GM21619 (cell line): Measurements from ENCODE around the gene OR2A42.
"Not testable (repeated sequence)": the region's sequence is repeated elsewhere in the genome, so short reads cannot be mapped to it uniquely, and the experiment has no call there.

Experiments used
- ATAC-seq: cut with Tn5 transposase; IDR thresholded peaks from one replicate; pipeline ENCODE4 v1.9.1; 2021; ENCODE audit not compliant: unreplicated experiment

Gene OR2A42

DNA sequence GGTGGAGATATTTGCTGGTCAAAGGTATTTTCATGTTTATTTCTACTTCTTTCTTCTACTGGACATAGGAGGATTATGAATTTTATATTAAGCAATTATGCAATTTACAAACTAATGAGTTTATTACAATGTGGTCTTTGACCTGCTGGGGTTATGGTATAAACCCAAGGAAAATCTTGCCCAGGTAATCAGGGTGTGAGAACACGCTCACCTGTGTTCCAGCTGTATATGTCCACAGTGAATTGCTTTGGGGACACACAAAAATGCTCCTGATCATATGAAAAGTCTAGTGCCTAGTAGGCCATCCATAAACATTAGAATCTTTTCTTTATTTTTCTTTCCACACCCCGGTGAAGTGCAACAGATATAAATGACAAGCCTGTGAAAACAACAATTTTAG is at the start of gene OR2A42:
Gene OR2A42, minus strand, starts transcription at position 241 of the 400 bp plus-strand sequence. CDS start 6,762 bp downstream, outside the sequence.
- ATAC-seq, result not testable (repeated sequence)

- ATAC-seq, result not testable (repeated sequence)
These were observed 47.9 kb upstream of the OR2A42 start for GRCh38 chr7:144287171-144287784.

GRCh38 chr7:144283716-144284115 is 44.3 kb upstream of the OR2A42 start:
- ATAC-seq, result not testable (repeated sequence)

DNA sequence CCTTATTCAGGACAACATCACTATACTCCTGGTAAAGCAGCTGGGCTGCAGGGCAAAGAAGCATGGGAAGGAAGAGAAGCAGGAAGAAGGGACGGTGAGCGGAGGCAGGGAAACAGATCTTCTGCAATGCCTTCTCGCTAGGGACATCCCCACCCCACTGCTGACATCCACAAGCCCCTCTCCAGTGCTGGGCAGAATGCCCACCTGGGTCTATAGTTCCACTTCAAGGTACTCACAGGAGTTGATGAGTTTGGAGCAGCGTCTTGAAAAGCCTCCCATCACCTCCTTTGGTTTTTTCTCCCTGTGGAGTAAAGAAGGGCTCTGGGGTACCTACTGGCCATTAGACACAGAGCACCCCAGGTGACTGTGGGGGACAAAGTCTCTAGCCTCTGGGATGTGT is 43.1 kb upstream of the OR2A42 start:
- ATAC-seq, result not testable (repeated sequence)

- ATAC-seq, result not testable (repeated sequence)
These were observed 42.6 kb upstream of the OR2A42 start for GRCh38 chr7:144281981-144282380.

DNA sequence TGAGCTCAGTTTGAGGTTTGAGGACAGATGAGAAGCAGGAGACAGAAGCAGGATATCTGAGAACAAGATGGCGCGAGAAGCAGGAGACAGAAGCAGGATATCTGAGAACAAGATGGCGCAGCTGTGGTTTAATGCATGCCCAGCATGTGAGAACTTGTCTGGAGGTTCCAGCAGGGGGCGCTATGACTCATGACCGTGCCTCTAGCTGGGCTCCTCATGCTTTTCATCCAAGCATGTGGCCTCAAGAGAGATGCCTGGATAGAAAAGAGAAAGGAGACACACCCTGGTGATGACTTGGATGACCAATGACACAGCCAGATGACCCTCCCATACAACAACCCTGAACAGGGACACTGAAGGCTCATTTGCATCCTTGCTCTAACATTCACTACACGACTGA is 40.6 kb upstream of the OR2A42 start:
- peak; percentile 50 for ATAC-seq

DNA sequence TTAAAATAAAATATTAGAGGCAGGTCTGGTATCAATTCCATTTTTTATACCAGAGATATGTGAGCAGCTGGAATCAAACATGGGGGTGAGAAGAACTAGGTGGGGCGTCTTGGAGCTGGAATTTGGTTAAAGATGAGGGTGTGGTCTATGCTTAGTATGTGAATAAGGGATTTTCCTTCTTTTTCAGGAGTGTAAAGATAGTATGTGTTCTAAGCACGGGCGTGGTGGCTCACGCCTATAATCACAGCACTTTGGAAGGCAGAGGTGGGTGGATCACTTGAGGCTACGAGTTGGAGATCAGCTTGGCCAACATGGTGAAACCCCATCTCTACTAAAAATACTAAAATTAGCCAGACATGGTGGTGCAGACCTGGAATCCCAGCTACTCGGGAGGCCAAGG is 35.9 kb upstream of the OR2A42 start:
- ATAC-seq, result not testable (repeated sequence)

GRCh38 chr7:144269188-144269587 is 29.8 kb upstream of the OR2A42 start, which contains the start of gene CTAGE8:
TSS of gene CTAGE8 (minus strand) at chr7:144269288. CDS start at chr7:144269250, 38 bp downstream.
- ATAC-seq, result not testable (repeated sequence)

- ATAC-seq, result not testable (repeated sequence)
These were observed 25.3 kb upstream of the OR2A42 start, which contains the start of gene OR2A7 for GRCh38 chr7:144264692-144265091. TSS of gene OR2A7 (minus strand) at chr7:144264792. CDS start at chr7:144259628, 5,164 bp downstream.

GRCh38 chr7:144262128-144262527 is 22.7 kb upstream of the OR2A42 start:
- ATAC-seq, result not testable (repeated sequence)

DNA sequence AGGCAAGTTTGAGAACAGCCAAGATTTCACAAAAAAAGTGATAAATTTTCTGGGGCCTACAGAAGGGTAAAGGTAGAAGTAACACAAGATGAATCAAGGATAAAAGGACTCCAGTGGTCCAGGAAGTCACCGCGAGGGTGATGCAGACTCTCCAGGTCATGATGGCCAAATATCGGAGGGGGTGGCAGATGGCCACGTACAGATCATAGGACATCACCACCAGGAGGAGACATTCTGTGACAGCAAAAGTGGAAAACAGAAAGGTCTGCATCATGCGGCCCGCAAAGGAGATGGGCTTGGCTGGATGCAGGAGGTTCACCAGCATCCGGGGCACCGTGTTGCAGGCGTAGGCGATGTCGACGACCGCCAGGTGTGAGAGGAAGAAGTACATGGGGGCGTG is 19.7 kb upstream of the OR2A42 start:
- ATAC-seq, result not testable (repeated sequence)

DNA sequence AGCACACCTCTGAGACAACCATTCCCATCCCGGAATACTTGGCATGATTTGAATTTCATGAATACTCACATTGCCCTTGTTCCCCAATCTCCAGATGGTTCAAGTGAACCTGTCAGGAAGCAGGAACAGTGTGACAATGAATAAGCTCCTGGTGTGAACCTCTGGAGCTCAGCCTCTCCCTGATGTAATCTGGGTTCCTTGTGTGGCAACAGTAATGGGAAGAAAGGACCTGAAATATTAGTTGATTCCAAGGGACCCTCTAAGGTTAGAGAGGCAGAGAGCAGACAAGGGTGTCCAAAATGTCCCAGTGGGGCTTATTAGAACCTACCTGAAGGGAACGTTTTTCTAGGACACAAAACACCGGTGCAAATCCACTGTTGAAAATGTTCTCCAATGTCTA is 16.7 kb upstream of the OR2A42 start:
- ATAC-seq, result no peak

- ATAC-seq, result no peak
These were observed 16.1 kb upstream of the OR2A42 start for GRCh38 chr7:144255471-144255897.

DNA sequence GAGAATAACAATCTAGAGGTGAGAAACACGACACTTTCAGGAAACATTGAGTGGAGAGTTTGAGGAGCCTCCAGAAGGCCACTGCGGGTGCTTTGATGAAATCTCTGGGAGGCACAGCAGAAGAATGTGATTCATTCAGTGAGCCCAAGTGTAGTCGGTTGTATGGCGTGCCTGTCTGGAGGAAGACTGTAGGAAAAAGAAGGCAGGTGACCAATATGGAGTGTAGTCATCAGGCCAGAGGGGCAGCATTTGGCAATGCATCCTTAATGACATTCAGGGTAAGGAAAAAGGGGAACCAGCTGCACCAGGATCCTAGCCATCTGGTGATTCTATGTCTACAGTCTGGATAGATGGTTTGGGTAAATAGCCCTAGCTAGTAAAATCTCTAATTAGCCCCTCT is 12.9 kb upstream of the OR2A42 start:
- not testable (repeated sequence) for ATAC-seq

DNA sequence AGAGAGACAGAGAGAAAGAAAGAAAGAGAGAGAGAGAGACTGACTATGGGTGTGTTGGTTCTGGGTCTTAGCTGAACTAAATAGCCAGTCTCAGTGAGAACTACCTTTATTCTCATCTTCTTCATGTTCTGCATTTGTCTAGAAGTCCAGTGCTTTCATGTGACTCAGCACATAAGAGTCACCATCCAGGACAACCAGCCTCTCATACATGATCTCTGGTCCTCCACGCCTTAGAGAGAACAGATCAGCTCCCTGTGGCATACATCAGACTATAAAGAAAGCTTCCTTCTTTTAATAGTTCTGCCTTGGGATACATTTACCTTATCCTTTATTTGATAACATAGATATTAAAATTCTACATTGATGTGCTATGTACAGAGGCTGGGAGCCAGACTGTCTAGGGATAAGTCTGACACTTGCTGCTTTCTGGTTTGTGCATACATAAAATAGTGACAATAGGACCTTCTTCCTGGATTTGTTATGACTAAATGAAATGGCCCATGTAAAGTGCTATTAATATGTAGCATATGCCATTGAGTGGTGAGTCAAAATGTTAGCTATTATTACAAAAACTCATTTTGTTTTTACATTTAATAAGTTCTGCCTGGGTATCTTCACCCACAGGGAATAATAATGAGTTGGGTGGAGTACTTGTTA is 8.4 kb upstream of the OR2A42 start:
- ATAC-seq, result not testable (repeated sequence)

GRCh38 chr7:144246967-144247366 is 7.6 kb upstream of the OR2A42 start:
- ATAC-seq, result not testable (repeated sequence)

GRCh38 chr7:144245372-144245771 is 6.0 kb upstream of the OR2A42 start:
- ATAC-seq, result not testable (repeated sequence)

DNA sequence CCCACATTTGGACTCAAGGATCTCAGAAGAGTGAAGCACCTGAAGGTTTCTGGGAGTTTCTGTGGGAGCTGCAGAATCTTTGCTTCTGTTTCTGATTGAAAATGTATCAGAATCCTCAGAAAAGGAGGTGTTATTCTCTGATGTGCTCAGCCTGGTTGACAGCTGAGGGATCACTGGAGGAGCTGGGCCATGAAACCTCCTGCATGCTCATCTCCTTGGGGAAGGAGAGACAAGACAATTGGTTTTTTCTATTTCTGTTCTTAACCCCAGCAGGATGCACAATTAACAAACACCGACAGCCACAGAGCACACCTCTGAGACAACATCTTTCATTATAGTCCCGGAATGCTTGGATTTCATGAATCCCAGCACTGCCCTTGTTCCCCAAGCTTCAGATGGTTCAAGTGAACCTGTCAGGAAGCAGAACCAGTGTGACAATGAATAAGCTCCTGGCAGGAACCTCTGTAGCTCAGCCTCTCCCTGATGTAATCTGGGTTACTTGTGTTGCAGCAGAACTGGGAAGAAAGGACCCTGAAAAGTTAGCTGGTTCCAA is 799 bp downstream of the OR2A42 start:
- ATAC-seq, result not testable (repeated sequence)

DNA sequence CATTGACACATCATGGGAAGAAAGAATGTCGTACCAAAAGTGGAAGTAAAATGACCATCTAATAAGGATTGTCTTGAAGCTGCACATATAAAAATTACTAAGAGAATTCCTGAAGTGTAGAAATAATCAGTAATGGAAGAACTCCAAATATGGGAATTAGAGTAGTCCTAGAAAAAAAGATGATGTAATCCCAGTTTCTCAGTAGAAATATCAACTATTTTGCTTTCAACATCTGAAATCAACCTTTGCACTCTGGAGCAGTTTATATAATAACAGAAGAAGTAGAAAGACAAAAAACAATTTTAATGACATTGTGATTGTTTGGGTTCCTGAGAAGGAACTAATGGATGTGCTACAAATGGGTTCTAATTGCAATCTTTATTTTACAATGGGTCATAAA is 6.4 kb downstream of the OR2A42 start:
- not testable (repeated sequence) for ATAC-seq

DNA sequence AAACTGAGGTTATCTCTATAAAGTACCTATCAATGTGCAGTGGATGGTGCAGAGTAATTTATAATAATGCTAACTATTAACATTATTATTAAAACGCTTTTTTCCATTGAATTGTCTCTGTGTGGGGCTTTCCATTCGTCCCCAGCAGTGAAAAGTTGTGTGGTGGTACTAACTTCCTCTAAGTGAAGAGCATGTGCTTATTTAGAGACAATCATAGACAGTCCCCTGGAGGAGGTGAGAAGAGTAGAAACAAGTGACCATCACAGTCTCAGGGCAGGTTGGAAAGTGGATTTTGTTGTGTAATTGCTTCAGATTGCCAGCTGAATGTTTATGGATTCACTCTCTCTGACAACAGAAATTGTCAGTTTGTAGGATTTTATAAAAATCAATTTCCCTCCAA is 8.4 kb downstream of the OR2A42 start:
- ATAC-seq, result not testable (repeated sequence)

GRCh38 chr7:144228810-144229209 is 10.6 kb downstream of the OR2A42 start:
- not testable (repeated sequence) for ATAC-seq

- ATAC-seq, result not testable (repeated sequence)
These were observed 12.5 kb downstream of the OR2A42 start for GRCh38 chr7:144226866-144227265.
